K562 (cell line): ENCODE results near the gene MGST2. TPM values are rescaled to one million over a fixed set of nuclear protein-coding genes. Genes with fewer than 3 reads are reported as not detected.

Experiments
- ARID3A ChIP-seq: IDR thresholded peaks from 2 replicates; pipeline ENCODE4 v1.6.1; 2012; ENCODE audit warnings: low read depth, low read length, improper control_type of control experiment, borderline replicate concordance
- BRD9 ChIP-seq: fragments of 450-650 bp; IDR thresholded peaks from 2 replicates; pipeline ENCODE4 v1.6.1; 2018; ENCODE audit warnings: low read depth; ENCODE audit not compliant: partially characterized antibody
- CTBP1 ChIP-seq: fragments of 450-650 bp; IDR thresholded peaks from 2 replicates; pipeline ENCODE4 v1.6.1; 2016; ENCODE audit warnings: borderline replicate concordance
- ETV6 ChIP-seq, 3 experiments: fragments of 150-350 bp in 1 of 3; sonication (generic) in 1 of 3; formaldehyde crosslinking in 1 of 3; IDR thresholded peaks; 2 replicates each; pipeline versions ENCODE4 v1.6.1 to v1.8.0; 2014 to 2022; ENCODE audit warnings: borderline replicate concordance in 2 of 3, low read depth in 2 of 3, antibody characterized with exemption in 1 of 3, low read length in 1 of 3, mild to moderate bottlenecking in 1 of 3, missing genetic modification reagents in 1 of 3
- HLTF ChIP-seq: fragments of 450-650 bp; IDR thresholded peaks from 2 replicates; pipeline ENCODE4 v1.6.1; 2016
- MBD1 ChIP-seq: fragments of 250-450 bp; sonication (Bioruptor Pico); IDR thresholded peaks from 2 replicates; pipeline ENCODE4 v1.8.0; 2022; ENCODE audit warnings: inconsistent platforms
- MEIS2 ChIP-seq: fragments of 450-650 bp; IDR thresholded peaks from 2 replicates; pipeline ENCODE4 v1.6.1; 2014; ENCODE audit warnings: mild to moderate bottlenecking; ENCODE audit not compliant: partially characterized antibody
- PHF20 ChIP-seq: fragments of 450-650 bp; IDR thresholded peaks from 2 replicates; pipeline ENCODE4 v1.6.1; 2018; ENCODE audit not compliant: partially characterized antibody
- PRDM10 ChIP-seq: fragments of 450-650 bp; IDR thresholded peaks from 2 replicates; pipeline ENCODE4 v1.6.1; 2018; ENCODE audit not compliant: partially characterized antibody
- SAP30 ChIP-seq: fragments of 200-600 bp; sonication (generic); IDR thresholded peaks from 2 replicates; pipeline ENCODE4 v1.6.1; 2012; ENCODE audit warnings: borderline replicate concordance, low read depth, mild to moderate bottlenecking, moderate library complexity, low read length, control low read depth, inconsistent platforms; ENCODE audit not compliant: insufficient read depth, poor library complexity, severe bottlenecking
- SMARCE1 ChIP-seq: fragments of 450-650 bp; IDR thresholded peaks from 2 replicates; pipeline ENCODE4 v1.7.1; 2016; ENCODE audit warnings: mild to moderate bottlenecking
- ZNF316 ChIP-seq: fragments of 450-650 bp; IDR thresholded peaks from 2 replicates; pipeline ENCODE4 v1.6.1; 2016
- ZNF507 ChIP-seq: conservative IDR thresholded peaks from 2 replicates; pipeline ENCODE4 v1.6.1; 2017; ENCODE audit warnings: missing genetic modification characterization, missing compliant biosample characterization
- ZNF586 ChIP-seq: fragments of 450-650 bp; formaldehyde crosslinking; conservative IDR thresholded peaks from 2 replicates; pipeline ENCODE4 v1.4.0; 2020; ENCODE audit warnings: mild to moderate bottlenecking, moderate library complexity
- polyA plus RNA-seq, 8 experiments: library from polyadenylated mRNA; depleted of rRNA in 4 of 8; stranded (reverse) in 5 of 8; unstranded in 3 of 8; fragments of >200 nt; fragmentation: Nextera tagmentation in 2 of 8; fragmentation: Illumina TruSeq in 1 of 8; extraction: Ambion mirVana in 2 of 8; extraction: Trizol in 1 of 8; gene quantifications; 2 replicates each; pipeline versions ENCODE4 v1.2.1 to v1.2.3, GENCODE V29; 2011 to 2014; ENCODE audit warnings: inconsistent platforms in 1 of 8, missing spikeins in 1 of 8
- total RNA-seq, 7 experiments: library from RNA; depleted of rRNA in 6 of 7; stranded (reverse); fragments of >200 nt in 6 of 7; fragmentation: Illumina TruSeq in 2 of 7; extraction: Trizol in 2 of 7; gene quantifications; 2 replicates each; pipeline versions ENCODE4 v1.2.1 to v1.2.3, GENCODE V29; 2011 to 2021; ENCODE audit warnings: low replicate concordance in 1 of 7
- TF ChIP-seq, protein P1 (sequence below): fragments of 250-450 bp; sonication (Bioruptor Pico); IDR thresholded peaks from 2 replicates; pipeline ENCODE4 v1.5.0; 2021; ENCODE audit warnings: mild to moderate bottlenecking, moderate library complexity

Gene MGST2
- total and polyA plus RNA-seq, 9 of the 15 experiments (the other 6 are each of a cell fraction or from before 2014, with no cell fraction given): 38.7 to 115 (median 84.6) TPM

DNA sequence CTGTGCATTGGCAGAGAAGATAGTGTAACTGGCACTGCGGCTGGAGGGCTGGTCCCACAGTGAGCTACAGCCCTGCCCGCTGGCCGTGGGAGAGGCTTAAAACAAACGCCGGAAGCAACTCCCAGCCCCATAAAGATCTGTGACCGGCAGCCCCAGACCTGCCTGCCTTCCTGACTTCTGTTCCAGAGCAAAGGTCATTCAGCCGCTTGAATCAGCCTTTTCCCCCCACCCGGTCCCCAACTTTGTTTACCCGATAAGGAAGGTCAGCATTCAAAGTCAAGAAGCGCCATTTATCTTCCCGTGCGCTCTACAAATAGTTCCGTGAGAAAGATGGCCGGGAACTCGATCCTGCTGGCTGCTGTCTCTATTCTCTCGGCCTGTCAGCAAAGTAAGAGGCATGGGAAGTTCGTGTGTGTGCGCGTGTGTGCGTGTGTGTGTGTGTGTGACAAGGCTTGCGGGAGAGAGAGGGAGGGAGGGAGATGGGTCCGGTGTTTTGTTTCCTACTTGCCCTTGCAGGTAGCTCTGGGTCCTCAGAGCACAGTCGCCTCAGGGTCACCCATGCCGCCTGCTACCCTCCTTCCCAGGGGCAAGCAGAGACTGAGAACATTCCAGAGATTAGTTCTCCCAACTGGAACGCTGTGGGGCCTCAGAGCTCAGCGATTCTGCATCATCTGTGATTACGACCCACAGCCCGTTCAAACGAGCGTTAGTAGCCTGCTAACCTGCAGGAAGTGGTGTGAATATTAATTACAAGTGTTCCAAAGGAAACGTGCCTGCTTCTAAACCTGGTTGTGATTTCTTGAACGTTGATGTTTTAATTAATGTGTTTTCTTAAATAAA lies at the start of gene MGST2 (continued):
- TF ChIP-seq SAP30: peak; percentile 43
- TF ChIP-seq, protein P1, sequence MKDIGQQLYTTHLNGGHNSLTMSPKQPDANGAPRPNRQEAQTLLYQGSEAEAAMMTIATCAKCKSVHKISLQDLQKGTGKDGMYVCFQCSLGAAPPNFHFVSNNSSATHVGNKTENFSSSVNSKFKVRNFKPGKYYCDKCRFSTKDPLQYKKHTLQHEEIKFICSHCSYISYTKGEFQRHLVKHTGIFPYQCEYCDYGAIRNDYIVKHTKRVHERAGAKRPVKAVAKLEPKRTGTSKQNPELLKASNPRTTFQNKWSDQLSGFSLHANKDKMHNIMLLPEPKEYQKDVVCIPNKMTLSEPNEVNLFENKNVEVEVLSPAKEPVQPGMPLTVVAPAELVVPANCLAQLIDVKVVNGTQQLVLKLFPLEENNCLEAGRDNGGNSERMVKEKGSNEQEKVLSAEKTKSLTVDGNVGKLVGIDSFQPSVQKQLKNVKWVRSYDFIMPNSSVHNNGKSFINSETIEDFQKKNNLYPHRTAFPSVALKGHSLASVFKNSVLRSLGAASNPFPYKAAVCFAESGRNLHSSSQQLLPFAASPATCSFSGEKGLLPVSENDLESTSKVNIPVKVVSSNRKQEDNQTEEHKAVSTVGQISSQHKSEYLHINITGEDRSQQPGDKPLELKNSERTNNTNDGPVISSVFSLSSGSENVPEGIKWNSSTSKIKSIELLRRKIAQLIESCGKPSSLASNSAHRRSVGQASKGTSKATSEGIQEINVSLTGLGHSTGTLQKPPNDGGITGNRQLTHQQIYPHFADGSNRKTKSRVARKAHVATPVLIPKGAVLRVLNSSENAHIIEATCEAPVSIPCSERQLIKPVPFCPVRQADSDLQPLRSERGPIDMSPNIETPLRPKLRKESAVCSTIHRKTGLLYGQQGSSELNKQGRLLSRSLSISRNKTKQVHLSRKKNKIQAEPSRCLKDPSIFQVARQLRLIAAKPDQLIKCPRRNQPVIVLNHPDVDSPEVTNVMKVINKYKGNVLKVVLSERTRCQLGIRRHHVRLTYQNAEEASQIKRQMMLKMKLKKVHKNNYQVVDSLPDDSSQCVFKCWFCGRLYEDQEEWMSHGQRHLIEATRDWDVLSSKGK (CRISPR knock-in tag): no peak
- no peak for TF ChIP-seq ZNF507 (tag)
- peak; percentile 64; the same call in 1 of the 2 replicates for TF ChIP-seq ARID3A
- peak; percentile 76 for TF ChIP-seq BRD9
- TF ChIP-seq PHF20: peak; percentile 70
- TF ChIP-seq SMARCE1: 0 out of 2 replicates have a peak, but pooled peaks have one; percentile 32
- peak; percentile 80 for TF ChIP-seq MEIS2
- TF ChIP-seq HLTF: 0 out of 2 replicates have a peak, but pooled peaks have one; percentile 60
- TF ChIP-seq MBD1: no peak
- TF ChIP-seq CTBP1: peak; percentile 69
- no peak for TF ChIP-seq PRDM10
- no peak for TF ChIP-seq ETV6 (IDR thresholded peaks at IDR 0.05; ENCODE audit: borderline replicate concordance in 1 of 2, low read depth in 2 of 2, low read length in 1 of 2)
- TF ChIP-seq ETV6 (CRISPR knock-in tag; IDR thresholded peaks at IDR 0.05; ENCODE audit: borderline replicate concordance): no peak
- TF ChIP-seq ZNF586 (CRISPR knock-in tag): no peak
- no peak for TF ChIP-seq ZNF316
